Erythroblast (primary cell): ENCODE measurements around the gene KANSL1L.

ENCODE experiments used
- DNase-seq, 2 experiments: peaks; one replicate each; lab custom pipeline; 2025; lab: John Stamatoyannopoulos, UW
- GATA1 ChIP-seq: IDR thresholded peaks from 2 replicates; pipeline ENCODE4 v1.6.1; 2011; ENCODE audit warnings: low read depth, mild to moderate bottlenecking, control low read depth, low read length, moderate library complexity
- POLR2A ChIP-seq: IDR thresholded peaks from 2 replicates; pipeline ENCODE4 v1.6.1; 2011; ENCODE audit warnings: mild to moderate bottlenecking, low read length

The KANSL1L gene

DNA sequence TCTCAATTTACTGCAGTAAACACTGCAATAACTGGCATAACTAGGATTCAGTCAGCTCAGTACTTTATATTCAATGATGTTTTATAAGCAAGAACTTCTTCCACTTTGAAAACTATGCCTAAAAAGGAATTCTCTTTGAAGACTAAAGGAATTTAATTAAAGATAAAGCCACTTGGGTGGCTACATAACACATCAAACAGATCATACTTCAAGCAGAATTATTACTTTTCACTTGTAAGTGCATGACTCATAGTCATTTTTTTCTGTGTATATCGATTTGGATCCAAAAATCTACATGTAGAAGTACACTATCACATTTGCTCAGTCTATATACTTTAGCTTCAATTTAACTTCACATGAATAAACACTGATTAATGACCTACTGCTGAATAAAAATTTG is 4.0 kb downstream of the KANSL1L start:
- no peak for TF ChIP-seq GATA1
- no peak for TF ChIP-seq POLR2A
- DNase-seq = peak in 1 of 2 experiments; percentile 25

DNA sequence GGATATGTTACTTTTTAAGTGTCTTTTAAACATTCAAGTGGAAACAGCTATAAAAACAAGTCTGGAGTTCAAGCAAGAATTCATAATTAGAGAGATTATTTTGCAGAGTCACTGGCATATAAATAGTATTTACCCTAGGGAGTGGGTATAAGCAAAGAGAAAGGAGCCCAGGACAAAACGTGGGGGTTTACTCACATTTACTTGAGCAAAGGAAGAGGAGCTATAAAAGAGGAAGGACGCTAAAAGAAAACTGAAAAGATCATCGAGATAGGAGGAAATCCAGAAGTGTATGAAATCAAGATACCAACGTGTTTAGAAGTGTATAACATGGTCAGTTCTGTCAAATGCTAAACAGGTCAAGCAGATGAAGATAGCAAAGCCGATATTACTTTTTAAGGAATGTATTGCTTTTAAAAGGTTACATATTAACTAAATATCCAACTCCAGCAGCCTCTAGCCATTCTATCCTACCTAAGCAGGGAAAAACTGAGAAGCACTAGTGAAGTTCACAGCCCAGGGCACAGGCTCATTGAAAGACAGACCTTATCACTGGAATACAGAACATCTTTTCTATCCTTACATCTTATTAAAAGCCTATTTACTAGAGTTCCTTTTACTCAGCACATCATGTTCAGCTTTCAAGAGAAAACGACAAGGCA is 8.6 kb downstream of the KANSL1L start:
- DNase-seq = no peak
- TF ChIP-seq GATA1 (no peak), POLR2A (no peak)

DNA sequence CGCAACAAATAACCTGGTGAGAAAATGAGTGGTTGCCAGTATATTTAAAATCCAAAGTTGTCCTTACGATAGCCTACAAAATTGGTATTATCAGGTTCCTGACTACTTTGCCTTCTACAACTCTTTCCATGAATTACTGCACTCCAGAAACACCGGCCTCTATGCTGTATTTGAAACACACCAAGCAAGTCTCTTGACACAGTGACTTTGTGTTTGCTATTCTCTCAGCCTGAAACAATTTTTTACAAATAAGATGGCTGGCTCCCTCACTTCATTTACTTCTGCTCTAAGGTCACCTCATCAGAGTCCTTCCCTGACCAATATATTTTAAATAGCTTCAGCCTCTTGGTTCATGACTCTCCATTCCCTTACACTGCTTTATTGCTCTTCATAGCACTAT is 12.2 kb downstream of the KANSL1L start:
- no peak for TF ChIP-seq POLR2A
- no peak for TF ChIP-seq GATA1
- DNase-seq = no peak

DNA sequence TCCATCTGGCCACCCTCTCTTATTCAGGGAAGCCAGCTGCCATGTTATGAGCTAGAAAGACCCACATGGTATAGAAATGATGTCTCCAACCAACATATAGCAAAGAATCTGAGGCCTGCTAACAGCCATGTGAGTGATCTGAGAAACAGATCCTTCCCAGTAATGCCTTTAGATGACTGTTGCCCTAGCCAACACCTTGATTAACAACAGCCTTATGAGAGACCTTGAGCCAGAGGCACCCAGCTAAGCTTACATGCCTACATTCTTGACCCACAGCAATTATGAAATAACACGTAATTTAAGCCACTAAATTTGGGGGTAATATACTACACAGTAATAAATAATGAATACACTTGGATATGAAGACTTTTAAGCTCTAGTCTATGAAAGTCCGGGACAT is 13.0 kb downstream of the KANSL1L start:
- TF ChIP-seq GATA1 = no peak
- TF ChIP-seq POLR2A = no peak
- DNase-seq = no peak

DNA sequence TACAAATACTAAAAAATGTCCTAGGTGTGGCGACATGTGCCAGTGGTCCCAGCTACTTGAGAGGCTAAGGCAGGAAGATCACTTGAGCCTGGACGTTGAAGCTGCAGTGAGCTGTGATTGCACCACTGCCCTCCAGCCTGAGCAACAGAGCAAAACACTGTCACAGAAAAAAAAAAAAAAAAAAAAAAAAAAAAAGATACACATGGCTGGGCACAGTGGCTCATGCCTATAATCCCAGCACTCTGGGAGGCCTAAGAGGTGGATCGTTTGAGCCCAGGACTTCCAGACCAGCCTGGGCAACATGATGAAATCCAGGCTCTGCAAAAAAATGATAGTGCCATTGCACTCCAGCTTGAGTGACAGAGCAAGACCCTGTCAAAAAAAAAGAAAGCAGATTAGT is 13.7 kb downstream of the KANSL1L start:
- DNase-seq = no peak
- no peak for TF ChIP-seq GATA1
- TF ChIP-seq POLR2A = no peak

DNA sequence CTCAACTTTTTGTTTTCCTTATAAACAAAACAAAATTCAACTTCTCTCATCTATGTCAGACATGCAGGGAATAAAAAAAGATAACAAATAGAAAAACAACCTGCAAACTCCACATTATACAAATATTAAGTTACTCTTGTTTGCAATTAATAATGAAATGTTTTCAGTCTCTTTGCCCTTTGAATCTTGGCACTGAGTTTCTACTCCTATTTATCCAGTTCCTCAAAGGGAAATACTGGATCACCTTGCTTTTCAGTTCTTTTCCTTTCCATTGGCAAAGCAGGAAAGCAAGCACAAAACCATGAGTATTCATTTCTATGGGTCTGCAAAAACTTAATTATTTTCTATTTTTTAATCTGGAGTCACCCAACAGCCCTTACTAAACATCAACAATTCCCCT is 23.6 kb downstream of the KANSL1L start:
- DNase-seq = no peak
- TF ChIP-seq GATA1 = no peak
- no peak for TF ChIP-seq POLR2A

DNA sequence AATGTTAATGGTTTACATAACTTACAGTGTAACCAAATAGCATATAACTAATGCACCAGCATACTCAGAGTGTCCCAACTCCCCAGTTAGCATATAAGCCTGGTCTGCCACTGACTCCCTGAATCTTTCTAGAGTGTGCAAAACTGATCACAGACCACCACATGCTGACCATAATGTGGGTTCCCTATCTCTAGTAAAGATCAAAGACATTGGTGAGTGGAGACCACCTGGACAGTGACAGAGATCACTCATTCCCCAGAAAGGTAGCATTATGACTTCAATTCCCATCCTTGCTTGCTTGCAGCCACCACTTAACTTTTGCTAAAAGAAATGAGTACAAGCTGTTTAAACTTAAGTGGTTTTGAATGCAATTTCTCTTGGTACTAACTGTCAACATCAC is 39.0 kb downstream of the KANSL1L start:
- TF ChIP-seq POLR2A = no peak
- no peak for TF ChIP-seq GATA1
- DNase-seq = no peak

DNA sequence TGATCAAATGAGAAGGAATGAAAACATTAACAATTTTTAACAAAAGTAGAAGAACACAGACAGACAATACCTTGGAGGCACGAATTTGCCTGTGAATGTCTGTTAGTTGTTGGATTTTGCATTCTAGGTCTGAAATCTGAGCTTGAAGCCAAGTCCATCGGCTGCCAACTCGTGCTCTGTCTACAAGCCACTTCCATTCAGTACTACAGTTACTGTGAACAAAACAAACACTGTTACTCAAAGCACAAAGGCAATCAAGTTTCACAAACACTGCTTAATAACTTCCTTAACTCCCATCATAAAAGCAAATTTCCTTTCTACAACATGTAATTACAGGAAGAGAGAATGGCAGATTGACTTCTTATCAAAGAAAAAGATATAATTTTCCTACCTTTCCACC is 42.2 kb downstream of the KANSL1L start:
- DNase-seq = no peak
- TF ChIP-seq POLR2A (no peak), GATA1 (no peak)

DNA sequence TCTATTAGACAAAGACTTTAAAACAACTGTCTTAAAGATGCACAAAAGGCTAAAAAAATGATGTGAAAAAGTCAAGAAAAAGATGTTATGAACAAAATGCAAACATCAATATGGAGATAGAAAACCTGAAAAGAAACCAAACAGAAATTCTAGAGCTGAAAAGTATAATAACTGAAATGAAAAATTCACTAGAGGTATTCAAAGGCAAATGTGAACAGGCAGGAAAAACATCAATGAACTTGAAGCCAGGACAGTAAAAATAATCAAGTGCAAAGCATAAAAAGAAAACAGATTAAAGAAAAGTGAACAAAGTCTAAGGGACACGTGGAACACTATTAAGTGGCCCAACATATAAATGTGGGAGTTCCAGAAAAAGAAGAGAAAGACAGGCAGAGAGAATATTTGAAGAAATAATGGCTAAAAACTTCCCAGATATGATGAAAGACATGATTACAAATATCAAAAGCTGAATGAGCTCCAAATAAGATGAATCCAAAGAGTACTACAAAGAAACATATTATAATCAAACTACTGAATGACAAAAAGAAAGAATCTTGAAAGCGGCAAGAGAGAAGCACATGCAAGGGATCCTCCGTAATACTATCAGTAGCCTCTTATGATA is 57.5 kb downstream of the KANSL1L start:
- no peak for TF ChIP-seq POLR2A
- TF ChIP-seq GATA1 = no peak
- no peak for DNase-seq

DNA sequence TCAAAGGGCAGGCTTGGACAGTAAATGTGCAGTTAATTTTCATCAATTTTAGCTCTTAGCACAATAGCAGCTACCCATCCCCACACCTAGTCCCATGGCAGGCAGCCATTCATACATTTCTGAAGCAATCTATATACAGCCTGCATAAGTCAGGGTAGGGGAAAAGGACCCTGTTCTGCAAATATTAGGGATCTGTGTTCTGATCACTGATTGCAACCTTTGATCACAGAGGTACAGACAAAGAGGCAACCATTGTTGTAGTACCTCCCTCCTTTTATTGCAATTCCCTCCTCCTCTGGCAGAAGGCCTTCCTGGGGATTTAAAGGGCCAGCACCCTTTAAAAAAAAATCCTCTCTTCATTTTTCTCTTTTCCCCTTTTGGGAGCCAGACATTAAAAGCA is 58.3 kb downstream of the KANSL1L start:
- TF ChIP-seq GATA1 (no peak), POLR2A (no peak)
- DNase-seq = no peak

DNA sequence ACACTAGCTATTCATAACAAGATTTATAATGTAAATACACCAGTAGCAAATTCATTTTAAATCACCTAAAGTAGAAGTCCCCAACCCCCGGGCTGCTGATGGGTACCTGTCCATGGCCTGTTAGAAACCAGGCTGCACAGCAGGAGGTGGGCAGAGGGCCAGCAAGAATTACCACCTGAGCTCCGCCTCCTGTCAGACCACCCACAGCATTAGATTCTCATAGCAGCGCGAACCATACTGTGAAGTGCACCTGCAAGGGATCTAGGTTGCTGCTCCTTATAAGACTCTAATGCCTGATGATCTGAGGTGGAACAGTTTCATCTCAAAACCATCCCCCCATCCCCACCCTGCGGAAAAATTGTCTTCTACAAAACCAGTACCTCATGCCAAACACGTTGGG is 71.3 kb downstream of the KANSL1L start:
- TF ChIP-seq POLR2A (no peak), GATA1 (no peak)
- DNase-seq = no peak

DNA sequence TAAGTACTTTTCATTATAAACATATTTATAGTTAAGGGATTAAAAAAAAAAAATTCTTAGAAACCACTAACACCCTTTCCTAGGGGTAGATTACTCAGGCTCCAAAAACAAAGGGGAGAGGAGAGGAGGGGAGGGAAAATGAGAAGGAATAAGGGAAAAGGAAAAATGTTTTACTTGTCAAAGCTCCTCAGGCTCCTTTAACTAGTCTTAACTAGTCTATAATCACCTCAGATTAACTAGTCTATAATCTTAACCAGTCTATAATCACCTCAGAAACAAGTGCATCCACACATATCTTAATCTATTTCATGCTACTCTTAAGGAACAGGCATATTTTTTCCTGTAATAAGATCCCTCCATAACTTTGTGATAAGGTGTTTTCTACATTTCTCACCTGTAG is 76.4 kb downstream of the KANSL1L start:
- TF ChIP-seq POLR2A (no peak), GATA1 (no peak)
- DNase-seq = no peak

DNA sequence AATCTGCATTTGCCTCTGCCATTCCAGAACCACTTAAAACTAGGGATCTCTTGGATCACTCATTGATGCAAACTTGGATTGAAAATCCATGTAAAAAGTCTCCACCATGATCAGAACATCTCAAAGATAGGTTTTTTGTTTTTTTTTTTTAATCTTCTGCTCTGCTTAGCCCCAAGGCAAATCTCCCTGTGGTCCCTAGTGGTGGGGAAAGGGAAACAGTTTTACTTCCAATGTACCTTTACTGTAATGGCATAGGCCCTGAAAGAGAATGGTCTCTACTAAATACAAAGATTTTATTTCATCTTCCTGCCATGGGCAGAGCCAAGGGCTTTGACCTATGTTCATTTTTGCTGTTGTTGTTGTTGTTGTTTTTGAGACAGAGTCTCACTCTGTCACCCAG is 78.4 kb downstream of the KANSL1L start:
- no peak for TF ChIP-seq POLR2A
- no peak for TF ChIP-seq GATA1
- no peak for DNase-seq

DNA sequence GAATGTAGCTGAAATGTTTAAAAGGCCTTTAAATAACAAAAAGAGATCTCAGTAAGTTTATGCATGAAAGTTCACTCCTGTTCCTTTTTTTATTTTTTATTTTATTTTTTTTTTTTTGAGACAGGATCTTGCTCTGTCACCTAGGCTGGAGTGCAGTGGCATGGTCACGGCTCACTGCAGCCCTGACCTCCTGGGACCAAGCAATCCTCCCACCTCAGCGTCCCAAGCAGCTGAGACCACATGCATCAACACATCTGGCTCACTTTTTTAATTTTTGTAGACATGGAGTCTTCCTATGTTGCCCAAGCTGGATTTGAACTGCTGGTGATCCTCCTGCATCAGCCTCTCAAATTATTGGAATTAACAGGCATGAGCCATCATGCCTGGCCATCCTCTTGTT is 84.3 kb downstream of the KANSL1L start:
- DNase-seq = no peak
- TF ChIP-seq GATA1 = no peak
- TF ChIP-seq POLR2A = no peak

DNA sequence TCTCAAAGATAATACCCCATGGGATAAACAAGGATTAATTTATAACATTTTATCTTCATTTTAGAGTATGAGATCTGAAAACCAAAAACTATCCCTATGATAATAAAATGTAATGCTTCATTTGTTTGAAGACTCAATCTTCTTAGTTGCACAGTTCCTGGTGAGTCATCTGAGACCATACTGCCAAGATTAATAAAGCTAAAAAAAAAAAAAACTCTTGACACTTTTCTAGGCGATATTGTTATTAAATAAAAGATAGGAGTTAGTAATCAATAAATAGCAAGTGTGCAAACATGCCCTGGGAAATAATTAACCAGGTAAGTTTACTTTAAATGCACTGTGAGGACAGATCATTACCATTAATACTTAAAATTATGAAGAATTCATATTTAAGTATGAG is 84.9 kb downstream of the KANSL1L start:
- TF ChIP-seq GATA1 = no peak
- TF ChIP-seq POLR2A = no peak
- no peak for DNase-seq
